Measurements from ENCODE around the gene ASB11.

Gene ASB11

GRCh38 chrX:15240414-15240813 lies 75.0 kb downstream of the ASB11 start:
- H3K36me3 ChIP-seq (ENCODE audit: control insufficient read depth in 1 of 2, insufficient read depth in 2 of 2, low read length in 2 of 2) = no peaks in the 10 kb centered on the region
- H3K4me3 ChIP-seq (ENCODE audit: low read depth in 1 of 2, low read length in 2 of 2) = no peak overlapping the region
- no peaks in the 10 kb centered on the region for H3K9me3 ChIP-seq (ENCODE audit: control insufficient read depth in 1 of 2, low read length in 2 of 2)
- no peak overlapping the region for H3K9ac ChIP-seq (ENCODE audit: low read depth in 1 of 2, low read length in 2 of 2)
- no peak overlapping the region for H3K27ac ChIP-seq (ENCODE audit: low read depth, low read length)
- no peaks in the 10 kb centered on the region for H3K4me1 ChIP-seq (ENCODE audit: control insufficient read depth in 1 of 2, insufficient read depth in 2 of 2, low read length in 2 of 2)
- no peaks in the 10 kb centered on the region for H3K27me3 ChIP-seq (ENCODE audit: control insufficient read depth in 1 of 2, insufficient read depth in 2 of 2, low read length in 2 of 2)

DNA sequence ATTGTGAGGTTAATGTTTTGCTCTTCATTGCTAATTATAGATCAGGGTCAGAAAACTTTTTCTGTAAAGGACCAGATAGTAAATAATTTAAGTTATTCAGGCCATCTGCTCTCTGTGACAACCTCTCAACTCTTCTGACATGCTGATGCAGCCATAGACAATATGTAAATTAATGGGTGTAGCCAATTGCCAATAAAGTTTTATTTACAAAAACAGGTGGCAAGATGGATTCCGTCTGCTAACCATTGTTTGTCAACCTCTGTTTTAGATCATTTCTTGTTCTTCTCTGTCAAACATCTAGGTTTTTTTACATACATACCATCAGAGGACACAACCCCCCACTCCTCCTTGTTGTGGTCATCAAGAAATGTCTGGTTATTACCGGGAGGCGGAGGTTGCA lies 79.3 kb downstream of the ASB11 start:
- Histone ChIP-seq H3K27me3 (ENCODE audit: control insufficient read depth in 1 of 2, insufficient read depth in 2 of 2, low read length in 2 of 2) (no peaks in the 10 kb centered on the region), H3K4me1 (ENCODE audit: control insufficient read depth in 1 of 2, insufficient read depth in 2 of 2, low read length in 2 of 2) (no peaks in the 10 kb centered on the region), H3K27ac (ENCODE audit: low read depth, low read length) (no peak overlapping the region), H3K4me3 (ENCODE audit: low read depth in 1 of 2, low read length in 2 of 2) (no peak overlapping the region), H3K36me3 (ENCODE audit: control insufficient read depth in 1 of 2, insufficient read depth in 2 of 2, low read length in 2 of 2) (no peaks in the 10 kb centered on the region), H3K9ac (ENCODE audit: low read depth in 1 of 2, low read length in 2 of 2) (no peak overlapping the region), H3K9me3 (ENCODE audit: control insufficient read depth in 1 of 2, low read length in 2 of 2) (no peaks in the 10 kb centered on the region)

- H3K9ac ChIP-seq (ENCODE audit: low read depth in 1 of 2, low read length in 2 of 2) = no peak overlapping the region
- no peaks in the 10 kb centered on the region for H3K9me3 ChIP-seq (ENCODE audit: control insufficient read depth in 1 of 2, low read length in 2 of 2)
- H3K4me1 ChIP-seq (ENCODE audit: control insufficient read depth in 1 of 2, insufficient read depth in 2 of 2, low read length in 2 of 2) = no peaks in the 10 kb centered on the region
- H3K4me3 ChIP-seq (ENCODE audit: low read depth in 1 of 2, low read length in 2 of 2) = no peak overlapping the region
- no peaks in the 10 kb centered on the region for H3K27me3 ChIP-seq (ENCODE audit: control insufficient read depth in 1 of 2, insufficient read depth in 2 of 2, low read length in 2 of 2)
- no peaks in the 10 kb centered on the region for H3K36me3 ChIP-seq (ENCODE audit: control insufficient read depth in 1 of 2, insufficient read depth in 2 of 2, low read length in 2 of 2)
- no peak overlapping the region for H3K27ac ChIP-seq (ENCODE audit: low read depth, low read length)
These were observed 80.4 kb downstream of the ASB11 start for GRCh38 chrX:15235001-15235400.

- Histone ChIP-seq H3K36me3 (ENCODE audit: control insufficient read depth in 1 of 2, insufficient read depth in 2 of 2, low read length in 2 of 2) (no peaks in the 10 kb centered on the region), H3K27me3 (ENCODE audit: control insufficient read depth in 1 of 2, insufficient read depth in 2 of 2, low read length in 2 of 2) (no peaks in the 10 kb centered on the region), H3K4me3 (ENCODE audit: low read depth in 1 of 2, low read length in 2 of 2) (no peak overlapping the region), H3K9ac (ENCODE audit: low read depth in 1 of 2, low read length in 2 of 2) (no peak overlapping the region), H3K4me1 (ENCODE audit: control insufficient read depth in 1 of 2, insufficient read depth in 2 of 2, low read length in 2 of 2) (no peaks in the 10 kb centered on the region), H3K9me3 (ENCODE audit: control insufficient read depth in 1 of 2, low read length in 2 of 2) (no peaks in the 10 kb centered on the region), H3K27ac (ENCODE audit: low read depth, low read length) (no peak overlapping the region)
These were observed 81.9 kb downstream of the ASB11 start for GRCh38 chrX:15233416-15234015.

Measured in duodenal mucosa (tissue), 2 donors.